Psoas muscle (tissue), 8 donors: Measurements from ENCODE around the gene OGT. TPM values are rescaled to one million over a fixed set of nuclear protein-coding genes. Genes with fewer than 3 reads are reported as not detected.
"Not testable (repeated sequence)": the region's sequence is repeated elsewhere in the genome, so short reads cannot be mapped to it uniquely, and the experiment has no call there.

Source experiments
- ATAC-seq, 4 donors: fragments of 200-7000 bp; cut with Tn5 transposase; one replicate each; pipeline ENCODE4 v1.9.1; 2020; ENCODE audit warnings: moderate library complexity in 3 of 4, mild to moderate bottlenecking in 2 of 4
- DNase-seq, 2 donors: peaks; one replicate each; pipeline ENCODE4 v3.0.0-alpha.2; 2020
- H3K27ac ChIP-seq: fragments of 200-600 bp; one replicate; pipeline ENCODE4 v1.8.0; 2022
- H3K27me3 ChIP-seq, 3 donors: fragments of 200-600 bp in 1 of 3; one replicate each; pipeline versions ENCODE4 v1.6.1 to v1.8.0; 2013 to 2022; ENCODE audit warnings: low read length in 2 of 3, mild to moderate bottlenecking in 2 of 3, moderate library complexity in 1 of 3; ENCODE audit not compliant: insufficient read depth in 3 of 3
- H3K36me3 ChIP-seq, 2 donors: fragments of 200-600 bp in 1 of 2; one replicate each; pipeline versions ENCODE4 v1.6.1 to v1.8.0; 2013 to 2022; ENCODE audit warnings: low read depth in 1 of 2, mild to moderate bottlenecking in 1 of 2, moderate library complexity in 1 of 2; ENCODE audit not compliant: insufficient read depth in 1 of 2
- H3K4me1 ChIP-seq: fragments of 200-600 bp; one replicate; pipeline ENCODE4 v1.8.0; 2022
- H3K4me3 ChIP-seq: fragments of 200-600 bp; one replicate; pipeline ENCODE4 v1.8.0; 2022; ENCODE audit warnings: mild to moderate bottlenecking
- H3K9me3 ChIP-seq: fragments of 200-600 bp; one replicate; pipeline ENCODE4 v1.8.0; 2022
- WGBS, 3 donors: extraction: QIAGEN DNeasy Blood & Tissue Kit; methylation state at CpG; one replicate each; pipeline versions ENCODE4 v1.1.6 to v1.1.7; 2013; 5-methylcytosine and 5-hydroxymethylcytosine counted together
- intact Hi-C, 2 donors: fragments of 100-400 bp; cut with DNase I; formaldehyde crosslinking; loops; one replicate each; pipeline versions ENCODE4 v1.11.0 to v1.14.2; 2022
- polyA plus RNA-seq, 3 donors: library from polyadenylated mRNA; stranded (reverse); fragments of 200-250 nt; gene quantifications; one replicate each; pipeline ENCODE4 v1.2.3, GENCODE V29; 2013
- total RNA-seq, 4 donors: library from RNA; stranded (reverse); fragmentation: NEBNext Ultra II Directional in 2 of 4; extraction: Animal tissue kit (Norgen Biotek cat#: 25700) in 2 of 4; gene quantifications; one replicate each; pipeline versions ENCODE4 v1.2.1 to v1.2.4, GENCODE V29; 2021 to 2023
- TF ChIP-seq, protein P1 (sequence below): fragments of 200-600 bp; IDR thresholded peaks from one replicate; pipeline ENCODE4 v1.8.0; 2022; ENCODE audit warnings: antibody characterized with exemption
- donor health status: healthy with polysubstance abuse.
- donor health status: DM: no; HTN: no; CAD: no; lungs with moderate emphysema.
- donor health status: Bipolar disorder and iron deficiency.
- donor health status: healthy.
- donor health status: DM: yes; HTN: yes; CAD: no.
- donor health status: DM: no; HTN: no; CAD: no.
- donor health status: DM: no; HTN: no; CAD: no.
- donor health status: DM: yes; HTN: yes; CAD: no.

The OGT gene
- total and polyA plus RNA-seq, 7 donors = 17.2 to 64.1 (median 45.5) TPM

DNA sequence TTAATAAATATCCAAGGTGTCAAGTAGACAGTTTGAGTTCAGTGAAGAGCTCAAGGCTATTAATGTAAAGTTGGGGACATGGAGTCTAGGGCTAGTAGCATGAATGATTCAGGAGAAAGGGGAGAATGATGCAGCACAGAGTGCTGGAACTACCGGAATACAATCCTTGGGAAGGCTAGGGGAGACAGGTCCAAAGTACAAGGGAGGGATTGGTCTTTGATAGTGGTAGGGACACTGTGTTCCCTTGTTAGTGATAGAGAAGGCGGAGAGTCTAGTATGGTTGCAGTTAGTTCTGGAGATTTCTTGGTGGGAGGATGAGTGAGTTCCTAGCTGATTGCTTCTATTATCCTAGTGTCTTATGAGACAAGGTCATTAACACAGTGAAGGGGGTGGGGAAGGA lies 54.0 kb downstream of the OGT start:
- ATAC-seq (peak in 3 of 4 donors; percentile 39 to 56 (median 49)), DNase-seq (no peak)
- no peak overlapping the region for H3K4me3 ChIP-seq
- no peak overlapping the region for H3K27ac ChIP-seq
- intact Hi-C loops = no loop called here
- no peaks in the 10 kb centered on the region for H3K9me3 ChIP-seq
- TF ChIP-seq, protein P1, sequence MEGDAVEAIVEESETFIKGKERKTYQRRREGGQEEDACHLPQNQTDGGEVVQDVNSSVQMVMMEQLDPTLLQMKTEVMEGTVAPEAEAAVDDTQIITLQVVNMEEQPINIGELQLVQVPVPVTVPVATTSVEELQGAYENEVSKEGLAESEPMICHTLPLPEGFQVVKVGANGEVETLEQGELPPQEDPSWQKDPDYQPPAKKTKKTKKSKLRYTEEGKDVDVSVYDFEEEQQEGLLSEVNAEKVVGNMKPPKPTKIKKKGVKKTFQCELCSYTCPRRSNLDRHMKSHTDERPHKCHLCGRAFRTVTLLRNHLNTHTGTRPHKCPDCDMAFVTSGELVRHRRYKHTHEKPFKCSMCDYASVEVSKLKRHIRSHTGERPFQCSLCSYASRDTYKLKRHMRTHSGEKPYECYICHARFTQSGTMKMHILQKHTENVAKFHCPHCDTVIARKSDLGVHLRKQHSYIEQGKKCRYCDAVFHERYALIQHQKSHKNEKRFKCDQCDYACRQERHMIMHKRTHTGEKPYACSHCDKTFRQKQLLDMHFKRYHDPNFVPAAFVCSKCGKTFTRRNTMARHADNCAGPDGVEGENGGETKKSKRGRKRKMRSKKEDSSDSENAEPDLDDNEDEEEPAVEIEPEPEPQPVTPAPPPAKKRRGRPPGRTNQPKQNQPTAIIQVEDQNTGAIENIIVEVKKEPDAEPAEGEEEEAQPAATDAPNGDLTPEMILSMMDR = no peak
- H3K27me3 ChIP-seq = no peaks in the 10 kb centered on the region
- H3K36me3 ChIP-seq = peaks cover 0 to 3% of the 10 kb centered on the region in 2 donors
- H3K4me1 ChIP-seq = no peaks in the 10 kb centered on the region
- WGBS, 3 donors = 47 to 97% (median 86%) methylated on average over 2 of the region's 2 CpGs

DNA sequence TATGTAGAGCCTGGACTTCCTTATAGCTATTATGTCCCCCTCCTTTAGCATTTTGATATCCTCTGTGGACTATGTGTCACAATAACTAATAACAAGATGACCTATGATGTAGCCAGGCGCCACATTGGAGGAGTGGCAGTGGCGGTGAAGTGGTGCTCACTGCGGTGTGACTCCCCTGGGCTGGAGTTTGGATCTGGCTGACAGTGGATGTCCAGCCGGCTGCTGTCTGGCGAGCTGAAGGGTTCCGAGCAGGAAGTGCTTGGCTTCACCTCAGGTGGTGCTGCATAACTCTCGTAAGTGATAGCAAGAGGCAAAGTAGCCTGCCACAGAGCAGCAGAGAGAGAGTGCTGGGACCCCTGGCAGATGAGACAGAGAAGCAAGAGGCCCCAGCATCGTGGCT lies 60.3 kb downstream of the OGT start:
- peaks cover 0 to 29% of the 10 kb centered on the region in 2 donors for H3K36me3 ChIP-seq
- peak in 1 of 4 donors; percentile 51 for ATAC-seq
- H3K27ac ChIP-seq, H3K9me3 ChIP-seq, H3K4me1 ChIP-seq, H3K4me3 ChIP-seq, intact Hi-C loops, DNase-seq, H3K27me3 ChIP-seq: not testable (repeated sequence)
- WGBS, 3 donors = 64 to 87% (median 69%) methylated on average over 4 to 7 of the region's 8 CpGs

DNA sequence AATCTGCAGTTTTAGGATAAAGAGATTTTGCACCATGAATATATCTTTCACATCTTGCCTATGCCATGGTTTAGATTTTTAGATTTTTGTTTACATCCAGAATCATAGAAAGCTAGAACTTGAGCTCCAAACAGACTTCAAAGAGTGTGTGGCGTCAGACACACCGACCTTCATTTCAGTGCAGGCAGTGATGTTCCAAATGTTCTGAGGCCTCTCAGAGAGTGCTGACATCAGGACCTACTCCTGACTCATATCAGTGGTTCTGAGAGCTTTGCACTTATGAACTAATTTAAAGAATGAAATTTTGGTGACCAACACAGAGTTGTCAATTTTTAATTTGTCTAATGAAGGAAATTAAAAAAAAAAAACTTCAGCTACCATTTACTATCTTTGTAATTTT lies 67.1 kb downstream of the OGT start:
- no peaks in the 10 kb centered on the region for H3K4me1 ChIP-seq
- TF ChIP-seq, protein P1 = no peak
- ATAC-seq (no peak), DNase-seq (no peak)
- no peaks in the 10 kb centered on the region for H3K27me3 ChIP-seq
- WGBS, 3 donors = 74 to 96% (median 82%) methylated on average over 2 of the region's 2 CpGs
- H3K36me3 ChIP-seq = peaks cover 0 to 79% of the 10 kb centered on the region in 2 donors
- no peak overlapping the region for H3K4me3 ChIP-seq
- peaks cover 10% of the 10 kb centered on the region for H3K9me3 ChIP-seq
- no peak overlapping the region for H3K27ac ChIP-seq
- intact Hi-C loops = no loop called here

DNA sequence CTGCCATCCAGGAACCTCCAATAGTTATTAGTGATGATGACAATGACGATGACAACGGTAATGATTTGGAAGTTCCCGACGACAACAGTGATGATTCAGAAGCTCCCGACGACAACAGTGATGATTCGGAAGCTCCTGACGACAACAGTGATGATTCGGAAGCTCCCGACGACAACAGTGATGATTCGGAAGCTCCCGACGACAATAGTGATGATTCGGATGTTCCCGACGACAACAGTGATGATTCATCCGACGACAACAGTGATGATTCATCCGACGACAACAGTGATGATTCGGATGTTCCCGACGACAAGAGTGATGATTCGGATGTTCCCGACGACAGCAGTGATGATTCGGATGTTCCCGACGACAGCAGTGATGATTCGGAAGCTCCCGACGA lies 70.7 kb downstream of the OGT start:
- intact Hi-C loops = no loop called here
- no peak overlapping the region for H3K4me3 ChIP-seq

DNA sequence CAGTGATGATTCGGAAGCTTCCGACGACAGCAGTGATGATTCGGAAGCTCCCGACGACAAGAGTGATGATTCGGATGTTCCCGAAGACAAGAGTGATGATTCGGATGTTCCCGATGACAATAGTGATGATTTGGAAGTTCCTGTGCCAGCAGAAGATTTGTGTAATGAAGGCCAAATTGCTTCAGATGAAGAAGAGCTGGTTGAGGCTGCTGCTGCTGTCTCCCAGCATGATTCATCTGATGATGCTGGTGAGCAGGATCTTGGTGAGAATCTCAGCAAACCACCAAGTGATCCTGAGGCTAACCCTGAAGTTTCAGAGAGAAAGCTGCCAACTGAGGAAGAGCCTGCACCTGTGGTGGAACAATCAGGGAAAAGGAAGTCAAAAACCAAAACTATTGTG lies 71.2 kb downstream of the OGT start:
- H3K27ac ChIP-seq = no peak overlapping the region
- DNase-seq (no peak), ATAC-seq (peak in 1 of 4 donors; percentile 43)
- H3K4me1 ChIP-seq = peaks cover 4% of the 10 kb centered on the region
- WGBS, 3 donors = 81 to 93% (median 90%) methylated on average over 10 of the region's 10 CpGs
- TF ChIP-seq, protein P1 = no peak
- peaks cover 10% of the 10 kb centered on the region for H3K9me3 ChIP-seq
- peaks cover 0 to 61% of the 10 kb centered on the region in 2 donors for H3K36me3 ChIP-seq
- H3K4me3 ChIP-seq = no peak overlapping the region
- no peaks in the 10 kb centered on the region for H3K27me3 ChIP-seq
- intact Hi-C loops = no loop called here

More for the DNA sequence above, 70.7 kb downstream of the OGT start:
- 89 to 93% (median 91%) methylated on average over 33 of the region's 33 CpGs for WGBS, 3 donors
- no peak for ATAC-seq
- H3K9me3 ChIP-seq = peaks cover 10% of the 10 kb centered on the region
- no peak for DNase-seq
- H3K27me3 ChIP-seq = no peaks in the 10 kb centered on the region
- peaks cover 4% of the 10 kb centered on the region for H3K4me1 ChIP-seq
- peaks cover 0 to 61% of the 10 kb centered on the region in 2 donors for H3K36me3 ChIP-seq
- TF ChIP-seq, protein P1 = no peak
- no peak overlapping the region for H3K27ac ChIP-seq
